Kidney (tissue), 14 donors: ENCODE data around the gene HPS1. TPM values are rescaled to one million over a fixed set of nuclear protein-coding genes. Genes with fewer than 3 reads are reported as not detected.

ENCODE experiments used
- DNase-seq, 5 donors: peaks; one replicate each; pipeline ENCODE4 v3.0.0-alpha.2; 2013 to 2020
- FAIRE-seq: peaks from 2 replicates; lab custom pipeline; 2012; peaks lifted over from hg19 to GRCh38; lab: Jason Lieb, UNC
- H3K27ac ChIP-seq, 2 donors: one replicate each; pipeline ENCODE4 v1.7.0; 2013; ENCODE audit warnings: low read depth in 2 of 2, low read length in 2 of 2, inconsistent platforms in 1 of 2
- H3K27me3 ChIP-seq: one replicate; pipeline ENCODE4 v1.7.1; 2013; ENCODE audit warnings: low read length, inconsistent platforms; ENCODE audit not compliant: control insufficient read depth, insufficient read depth
- H3K36me3 ChIP-seq, 3 donors: one replicate each; pipeline versions ENCODE4 v1.7.0 to v1.7.1; 2013; ENCODE audit warnings: low read length in 3 of 3, control low read depth in 1 of 3, inconsistent platforms in 1 of 3; ENCODE audit not compliant: insufficient read depth in 3 of 3, control insufficient read depth in 2 of 3
- H3K4me1 ChIP-seq, 3 donors: one replicate each; pipeline versions ENCODE4 v1.7.0 to v1.7.1; 2013; ENCODE audit warnings: low read length in 3 of 3, inconsistent platforms in 1 of 3, low read depth in 1 of 3; ENCODE audit not compliant: control insufficient read depth in 2 of 3, insufficient read depth in 2 of 3
- H3K4me3 ChIP-seq, 3 donors: one replicate each; pipeline versions ENCODE4 v1.7.0 to v1.8.1; 2013; ENCODE audit warnings: low read length in 3 of 3, control low read depth in 1 of 3, inconsistent platforms in 1 of 3
- H3K9ac ChIP-seq, 3 donors: one replicate each; pipeline versions ENCODE4 v1.7.0 to v1.7.1; 2013; ENCODE audit warnings: low read length in 3 of 3, control low read depth in 1 of 3, inconsistent platforms in 1 of 3
- H3K9me3 ChIP-seq, 3 donors: one replicate each; pipeline versions ENCODE4 v1.7.0 to v1.7.1; 2013; ENCODE audit warnings: low read length in 3 of 3, control low read depth in 1 of 3, inconsistent platforms in 1 of 3; ENCODE audit not compliant: control insufficient read depth in 2 of 3, insufficient read depth in 1 of 3
- intact Hi-C: fragments of 100-400 bp; cut with DNase I; formaldehyde crosslinking; loops from one replicate; pipeline ENCODE4 v1.11.1; 2022
- polyA plus RNA-seq: library from polyadenylated mRNA; stranded (reverse); fragments of 350-450 nt; fragmentation: Illumina TruSeq; extraction: RNeasy Lipid Tissue Mini Kit (QIAGEN cat#74804); gene quantifications from one replicate; pipeline ENCODE4 v1.2.3, GENCODE V29; 2014; ENCODE audit warnings: low read depth, low replicate concordance; ENCODE audit not compliant: insufficient read depth
- total RNA-seq: library from RNA; stranded (reverse); fragmentation: NEBNext Ultra II Directional; extraction: Animal tissue kit (Norgen Biotek cat#: 25700); gene quantifications from one replicate; pipeline ENCODE4 v1.2.1, GENCODE V29; 2021
- TF ChIP-seq, protein P1 (sequence below): IDR thresholded peaks from 3 replicates; pipeline ENCODE4 v1.5.1; 2012; ENCODE audit warnings: mild to moderate bottlenecking, moderate library complexity, borderline replicate concordance; ENCODE audit not compliant: insufficient read depth; ENCODE audit errors: extremely low read depth
- donor health status: control.
- donor health status: control.
- donor health status: control.
- donor health status: control.
- donor health status: control.
- donor health status: DM: yes; HTN: yes; CAD: no.
- donor health status: Normal renal cell carcinoma (clear cell type).

HPS1 gene
- total and polyA plus RNA-seq, 2 donors from 2014 or later = 42.7 to 63.3 TPM

DNA sequence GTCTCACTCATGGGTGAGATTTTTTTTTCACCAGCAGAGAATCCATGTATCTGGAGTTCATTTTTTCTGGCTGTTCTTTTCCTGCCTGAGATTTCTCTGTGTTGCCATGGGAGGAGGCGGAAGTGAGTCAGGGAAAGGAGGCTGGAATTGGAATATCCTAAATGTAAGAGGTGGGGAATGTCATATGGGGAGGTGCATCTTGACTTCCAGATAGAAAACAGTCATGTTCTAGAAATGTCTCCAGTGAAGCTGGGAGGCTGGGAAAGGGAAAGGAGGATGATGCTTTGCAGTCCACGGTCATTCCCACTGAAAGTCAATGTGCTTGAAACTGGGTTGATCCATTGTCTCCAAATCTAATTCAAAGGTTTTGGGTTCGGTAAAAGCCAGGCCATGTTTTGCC lies 39.7 kb upstream of the HPS1 start:
- no peak for FAIRE-seq

DNA sequence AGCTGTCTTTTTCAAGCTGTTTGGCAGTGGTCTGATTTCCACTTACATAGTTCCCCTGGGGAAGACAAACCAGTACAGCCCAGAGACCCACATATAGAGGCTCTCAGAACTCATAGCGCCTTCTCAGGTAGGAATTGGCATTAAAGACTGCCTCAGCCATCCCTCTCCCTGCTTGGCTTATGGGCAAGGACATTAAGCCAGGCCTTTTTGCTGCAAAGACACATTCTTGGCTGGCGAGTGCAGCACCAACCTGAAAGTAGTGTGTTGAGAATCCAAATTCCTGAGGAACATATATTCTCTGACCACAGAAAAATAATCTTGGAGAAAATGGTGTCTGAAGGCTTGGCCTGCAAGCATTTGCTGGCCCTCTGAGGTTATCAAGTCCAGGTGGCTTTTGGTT lies 39.2 kb upstream of the HPS1 start:
- DNase-seq (no peak), FAIRE-seq (no peak)
- Histone ChIP-seq H3K4me3 (no peak overlapping the region), H3K9ac (no peak overlapping the region), H3K4me1 (no peaks in the 10 kb centered on the region), H3K9me3 (no peaks in the 10 kb centered on the region), H3K27me3 (no peaks in the 10 kb centered on the region), H3K36me3 (no peaks in the 10 kb centered on the region), H3K27ac (no peak overlapping the region)
- TF ChIP-seq, protein P1, sequence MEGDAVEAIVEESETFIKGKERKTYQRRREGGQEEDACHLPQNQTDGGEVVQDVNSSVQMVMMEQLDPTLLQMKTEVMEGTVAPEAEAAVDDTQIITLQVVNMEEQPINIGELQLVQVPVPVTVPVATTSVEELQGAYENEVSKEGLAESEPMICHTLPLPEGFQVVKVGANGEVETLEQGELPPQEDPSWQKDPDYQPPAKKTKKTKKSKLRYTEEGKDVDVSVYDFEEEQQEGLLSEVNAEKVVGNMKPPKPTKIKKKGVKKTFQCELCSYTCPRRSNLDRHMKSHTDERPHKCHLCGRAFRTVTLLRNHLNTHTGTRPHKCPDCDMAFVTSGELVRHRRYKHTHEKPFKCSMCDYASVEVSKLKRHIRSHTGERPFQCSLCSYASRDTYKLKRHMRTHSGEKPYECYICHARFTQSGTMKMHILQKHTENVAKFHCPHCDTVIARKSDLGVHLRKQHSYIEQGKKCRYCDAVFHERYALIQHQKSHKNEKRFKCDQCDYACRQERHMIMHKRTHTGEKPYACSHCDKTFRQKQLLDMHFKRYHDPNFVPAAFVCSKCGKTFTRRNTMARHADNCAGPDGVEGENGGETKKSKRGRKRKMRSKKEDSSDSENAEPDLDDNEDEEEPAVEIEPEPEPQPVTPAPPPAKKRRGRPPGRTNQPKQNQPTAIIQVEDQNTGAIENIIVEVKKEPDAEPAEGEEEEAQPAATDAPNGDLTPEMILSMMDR = no peak
- intact Hi-C loops = no loop called here

More for the DNA sequence above, 39.7 kb upstream of the HPS1 start:
- Histone ChIP-seq H3K4me3 (no peak overlapping the region), H3K27me3 (no peaks in the 10 kb centered on the region), H3K27ac (no peak overlapping the region), H3K36me3 (no peaks in the 10 kb centered on the region), H3K9ac (no peak overlapping the region), H3K9me3 (no peaks in the 10 kb centered on the region), H3K4me1 (no peaks in the 10 kb centered on the region)
- TF ChIP-seq, protein P1 = no peak
- no peak for DNase-seq
- intact Hi-C loops = no loop called here

DNA sequence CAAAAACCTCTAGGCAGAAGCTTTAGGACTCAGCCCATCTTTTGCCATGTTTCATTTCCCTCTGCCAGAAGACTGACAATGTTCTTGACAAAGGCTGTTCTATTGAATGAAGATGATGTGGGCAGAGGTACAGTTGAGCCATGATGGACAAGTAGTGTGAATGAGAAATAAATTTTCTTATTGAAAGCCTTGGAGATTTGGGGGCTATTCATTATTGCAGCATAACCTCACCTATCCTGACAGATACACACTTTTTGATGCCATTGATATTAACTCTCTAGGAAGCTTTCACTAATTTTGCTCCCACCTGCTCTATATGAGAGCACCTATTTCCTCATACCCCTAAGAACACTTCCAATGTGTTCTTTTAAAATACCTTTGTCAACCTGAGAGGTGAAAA lies 36.9 kb upstream of the HPS1 start:
- no peaks in the 10 kb centered on the region for H3K4me1 ChIP-seq
- TF ChIP-seq, protein P1 = no peak
- intact Hi-C loops = no loop called here
- no peak overlapping the region for H3K27ac ChIP-seq
- DNase-seq (no peak), FAIRE-seq (no peak)
- no peak overlapping the region for H3K9ac ChIP-seq
- H3K27me3 ChIP-seq = no peaks in the 10 kb centered on the region
- H3K9me3 ChIP-seq = no peaks in the 10 kb centered on the region
- no peak overlapping the region for H3K4me3 ChIP-seq
- no peaks in the 10 kb centered on the region for H3K36me3 ChIP-seq

DNA sequence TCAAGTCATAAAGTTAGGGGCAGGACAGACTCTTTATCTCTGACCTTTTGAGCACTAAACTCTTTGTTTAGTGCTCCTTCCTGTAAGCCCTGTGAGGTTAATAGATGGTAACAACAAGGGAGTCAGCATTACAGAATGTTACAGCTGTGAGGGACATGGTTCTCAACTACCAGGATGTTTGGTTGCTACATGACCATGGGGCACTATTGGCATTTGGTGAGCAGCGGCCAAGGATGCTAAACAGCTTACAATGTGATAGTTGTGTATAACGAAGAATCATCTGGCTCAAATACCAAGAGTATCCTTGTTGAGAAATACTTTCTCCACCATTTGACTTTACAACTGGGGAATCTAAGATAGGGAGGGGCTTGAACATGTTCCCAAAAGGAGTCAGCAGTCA lies 35.4 kb upstream of the HPS1 start:
- Histone ChIP-seq H3K4me3 (no peak overlapping the region), H3K27ac (no peak overlapping the region), H3K27me3 (no peaks in the 10 kb centered on the region), H3K4me1 (no peaks in the 10 kb centered on the region), H3K9ac (no peak overlapping the region), H3K9me3 (no peaks in the 10 kb centered on the region), H3K36me3 (no peaks in the 10 kb centered on the region)
- intact Hi-C loops = no loop called here
- TF ChIP-seq, protein P1 = no peak
- FAIRE-seq = no peak
- no peak for DNase-seq
